ENCODE results near the gene KIRREL3. TPM values are rescaled to one million over a fixed set of nuclear protein-coding genes. Genes with fewer than 3 reads are reported as not detected.

The KIRREL3 gene
- total RNA-seq, 1 experiment from 2014 or later = 0.44 TPM

DNA sequence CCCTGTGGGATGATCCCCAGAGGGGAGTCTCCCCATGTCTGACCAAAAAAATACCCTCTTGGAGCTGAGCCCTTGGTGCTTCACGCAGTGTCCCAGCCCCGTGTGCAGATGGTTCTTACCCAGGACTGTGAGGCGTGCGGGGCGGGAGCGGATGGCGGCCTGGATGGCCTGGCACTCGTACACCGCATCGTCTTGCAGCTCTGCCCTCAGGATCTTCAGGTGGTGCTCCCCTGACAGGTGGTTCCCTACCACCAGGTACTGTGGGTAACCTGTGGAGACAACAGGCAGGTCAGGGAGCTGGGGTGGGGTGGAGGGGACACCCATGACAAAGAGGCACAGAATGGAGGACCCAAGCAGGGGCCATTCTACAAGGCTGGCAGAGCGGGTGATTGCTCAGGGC is 479.4 kb downstream of the KIRREL3 start:
- no peak overlapping the region for H3K4me3 ChIP-seq (ENCODE audit: low read length)
- H3K9me3 ChIP-seq (ENCODE audit: low read length) = no peaks in the 10 kb centered on the region
- CTCF ChIA-PET = no interaction called here
- no peaks in the 10 kb centered on the region for H3K79me2 ChIP-seq (ENCODE audit: low read length)
- no peak for DNase-seq
- H3K9ac ChIP-seq (ENCODE audit: low read length) = no peak overlapping the region
- no peaks in the 10 kb centered on the region for H3K36me3 ChIP-seq (ENCODE audit: low read depth, low read length)
- POLR2A ChIA-PET (ENCODE audit: unreplicated experiment) = no interaction called here
- TF ChIP-seq, protein P1, sequence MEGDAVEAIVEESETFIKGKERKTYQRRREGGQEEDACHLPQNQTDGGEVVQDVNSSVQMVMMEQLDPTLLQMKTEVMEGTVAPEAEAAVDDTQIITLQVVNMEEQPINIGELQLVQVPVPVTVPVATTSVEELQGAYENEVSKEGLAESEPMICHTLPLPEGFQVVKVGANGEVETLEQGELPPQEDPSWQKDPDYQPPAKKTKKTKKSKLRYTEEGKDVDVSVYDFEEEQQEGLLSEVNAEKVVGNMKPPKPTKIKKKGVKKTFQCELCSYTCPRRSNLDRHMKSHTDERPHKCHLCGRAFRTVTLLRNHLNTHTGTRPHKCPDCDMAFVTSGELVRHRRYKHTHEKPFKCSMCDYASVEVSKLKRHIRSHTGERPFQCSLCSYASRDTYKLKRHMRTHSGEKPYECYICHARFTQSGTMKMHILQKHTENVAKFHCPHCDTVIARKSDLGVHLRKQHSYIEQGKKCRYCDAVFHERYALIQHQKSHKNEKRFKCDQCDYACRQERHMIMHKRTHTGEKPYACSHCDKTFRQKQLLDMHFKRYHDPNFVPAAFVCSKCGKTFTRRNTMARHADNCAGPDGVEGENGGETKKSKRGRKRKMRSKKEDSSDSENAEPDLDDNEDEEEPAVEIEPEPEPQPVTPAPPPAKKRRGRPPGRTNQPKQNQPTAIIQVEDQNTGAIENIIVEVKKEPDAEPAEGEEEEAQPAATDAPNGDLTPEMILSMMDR (conservative IDR thresholded peaks at IDR 0.05; ENCODE audit: low read depth, low read length) = no peak
- TF ChIP-seq EZH2phosphoT487 (IDR thresholded peaks at IDR 0.05; ENCODE audit: borderline replicate concordance, low read length) (no peak), EZH2 (IDR thresholded peaks at IDR 0.05; ENCODE audit: low read length, unreplicated experiment) (no peak)
- no peaks in the 10 kb centered on the region for H3F3A ChIP-seq (ENCODE audit: low read length, unreplicated experiment)
- no peak overlapping the region for H3K4me2 ChIP-seq (ENCODE audit: low read length)
- H3K27me3 ChIP-seq (ENCODE audit: low read length) = peaks cover 90% of the 10 kb centered on the region
- H3K9me2 ChIP-seq (replicated peaks; ENCODE audit: low read length) = no peaks in the 10 kb centered on the region
- intact Hi-C loops (cut with micrococcal nuclease) = no loop called here
- no peaks in the 10 kb centered on the region for H4K20me1 ChIP-seq (ENCODE audit: low read length)
- no peak for ATAC-seq
- BruUV-seq (replicated peaks) = no TSS peak
- H3K27ac ChIP-seq (ENCODE audit: low read length) = no peak overlapping the region
- H3K4me1 ChIP-seq (ENCODE audit: insufficient read depth, low read length) = no peaks in the 10 kb centered on the region
- no peak overlapping the region for H2AFZ ChIP-seq (ENCODE audit: low read length)

DNA sequence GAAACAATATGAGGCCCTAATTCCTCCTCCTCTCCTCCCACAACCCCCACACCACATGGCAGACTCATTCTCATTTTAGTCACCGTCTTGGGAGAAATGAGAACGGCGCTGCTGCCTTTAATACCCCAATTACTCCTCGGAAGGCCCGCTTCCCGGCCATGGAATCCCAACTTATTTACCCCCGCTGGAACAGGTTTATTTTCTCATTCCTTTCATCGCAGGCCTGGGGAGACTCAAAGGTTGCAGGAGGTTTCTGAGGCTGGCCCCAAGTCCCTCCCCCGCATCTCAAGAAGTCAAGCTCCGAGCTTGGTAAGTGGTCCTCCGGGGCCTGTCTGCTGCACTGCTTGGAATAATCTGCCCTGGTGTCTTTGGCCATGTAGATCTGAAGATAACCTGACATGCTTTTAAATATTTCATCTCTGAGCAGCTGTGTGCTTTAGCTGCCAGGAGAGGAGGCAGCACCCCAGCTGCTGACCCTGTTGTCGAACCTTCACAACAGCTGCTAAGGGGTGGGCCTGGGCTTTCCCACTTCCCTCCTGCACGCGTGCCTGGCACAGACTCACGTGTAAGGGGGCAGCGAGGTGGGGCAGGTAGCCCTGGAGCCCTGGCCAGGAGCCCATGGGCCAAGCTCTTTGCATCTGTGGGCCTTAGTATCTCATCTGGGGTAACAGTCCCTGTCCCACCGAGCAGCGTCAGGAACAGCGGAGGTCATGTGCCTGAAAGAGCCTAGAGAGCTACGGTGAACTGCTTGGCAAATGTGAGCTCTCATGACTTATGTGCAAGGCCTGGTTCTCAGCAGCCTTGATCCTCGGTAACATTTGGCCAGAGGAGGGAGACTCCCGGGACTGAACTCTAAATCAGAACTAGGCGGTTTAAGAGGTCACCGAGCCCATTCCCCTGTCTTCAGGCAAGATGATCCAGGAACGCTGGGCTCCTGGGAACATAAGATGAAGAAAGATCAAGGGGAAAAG is 480.5 kb downstream of the KIRREL3 start:
- H3K9ac ChIP-seq (ENCODE audit: low read length) = no peak overlapping the region
- H3K79me2 ChIP-seq (ENCODE audit: low read length) = no peaks in the 10 kb centered on the region
- BruUV-seq (replicated peaks) = no TSS peak
- H3K9me2 ChIP-seq (replicated peaks; ENCODE audit: low read length) = no peaks in the 10 kb centered on the region
- H3K4me1 ChIP-seq (ENCODE audit: insufficient read depth, low read length) = no peaks in the 10 kb centered on the region
- intact Hi-C loops (cut with micrococcal nuclease) = no loop called here
- ATAC-seq (no peak), DNase-seq (no peak)
- H3K4me2 ChIP-seq (ENCODE audit: low read length) = no peak overlapping the region
- POLR2A ChIA-PET (ENCODE audit: unreplicated experiment) = no interaction called here
- no peaks in the 10 kb centered on the region for H3K9me3 ChIP-seq (ENCODE audit: low read length)
- H2AFZ ChIP-seq (ENCODE audit: low read length) = no peak overlapping the region
- no peak overlapping the region for H3K4me3 ChIP-seq (ENCODE audit: low read length)
- CTCF ChIA-PET = no interaction called here
- no peaks in the 10 kb centered on the region for H3F3A ChIP-seq (ENCODE audit: low read length, unreplicated experiment)
- no peaks in the 10 kb centered on the region for H3K36me3 ChIP-seq (ENCODE audit: low read depth, low read length)
- no peaks in the 10 kb centered on the region for H4K20me1 ChIP-seq (ENCODE audit: low read length)
- H3K27me3 ChIP-seq (ENCODE audit: low read length) = peaks cover 89% of the 10 kb centered on the region
- TF ChIP-seq EZH2 (IDR thresholded peaks at IDR 0.05; ENCODE audit: low read length, unreplicated experiment) = no peak
- no peak for TF ChIP-seq EZH2phosphoT487 (IDR thresholded peaks at IDR 0.05; ENCODE audit: borderline replicate concordance, low read length)
- TF ChIP-seq, protein P1 (conservative IDR thresholded peaks at IDR 0.05; ENCODE audit: low read depth, low read length) = no peak
- H3K27ac ChIP-seq (ENCODE audit: low read length) = no peak overlapping the region

All from PC-3 (cell line).